Fibroblast of lung (primary cell): ENCODE data around the gene PATJ. TPM values are rescaled to one million over a fixed set of nuclear protein-coding genes. Genes with fewer than 3 reads are reported as not detected.
A peak's percentile ranks its signal among the peaks of the same experiment; 100 is the strongest.

Source experiments
- DNase-seq, 2 donors: peaks; one replicate each; pipeline versions ENCODE4 v3.0.0 to v3.0.0-alpha.2; 2010; ENCODE audit warnings: low read depth in 2 of 2
- H2AFZ ChIP-seq: 2 replicates; pipeline ENCODE4 v1.5.1; 2012; ENCODE audit warnings: low read length, control low read depth, inconsistent platforms
- H3K27ac ChIP-seq: 2 replicates; pipeline ENCODE4 v1.5.1; 2011; ENCODE audit warnings: low read length, control low read depth; ENCODE audit not compliant: insufficient read depth
- H3K27me3 ChIP-seq: 2 replicates; pipeline ENCODE4 v1.5.1; 2011; ENCODE audit warnings: mild to moderate bottlenecking, low read length; ENCODE audit not compliant: control insufficient read depth, insufficient read depth
- H3K36me3 ChIP-seq: 2 replicates; pipeline ENCODE4 v1.5.1; 2011; ENCODE audit warnings: low read length; ENCODE audit not compliant: control insufficient read depth, insufficient read depth
- H3K4me1 ChIP-seq: 2 replicates; pipeline ENCODE4 v1.5.1; 2011; ENCODE audit warnings: low read length; ENCODE audit not compliant: control insufficient read depth, insufficient read depth; ENCODE audit errors: extremely low read depth
- H3K4me2 ChIP-seq: 2 replicates; pipeline ENCODE4 v1.5.1; 2011; ENCODE audit warnings: low read length, control low read depth; ENCODE audit not compliant: insufficient read depth; ENCODE audit errors: extremely low read depth
- H3K4me3 ChIP-seq, 4 experiments: fragments of 200-600 bp in 1 of 4; sonication (generic) in 1 of 4; replicated peaks in 1 of 4; 2 replicates each; pipeline ENCODE4 v1.5.1; 2011 to 2016; ENCODE audit warnings: low read length in 4 of 4, low read depth in 3 of 4, mild to moderate bottlenecking in 3 of 4, control low read depth in 2 of 4, inconsistent platforms in 1 of 4, mixed read lengths in 1 of 4; ENCODE audit not compliant: insufficient read depth in 1 of 4; ENCODE audit errors: control extremely low read depth in 1 of 4
- H3K79me2 ChIP-seq: 2 replicates; pipeline ENCODE4 v1.5.1; 2012; ENCODE audit warnings: mild to moderate bottlenecking, low read length, inconsistent platforms; ENCODE audit not compliant: control insufficient read depth, insufficient read depth
- H3K9ac ChIP-seq: 2 replicates; pipeline ENCODE4 v1.5.1; 2011; ENCODE audit warnings: mild to moderate bottlenecking, low read length, control low read depth; ENCODE audit not compliant: insufficient read depth
- H3K9me3 ChIP-seq: 2 replicates; pipeline ENCODE4 v1.5.1; 2012; ENCODE audit warnings: low read depth, low read length; ENCODE audit not compliant: control insufficient read depth, insufficient read depth
- H4K20me1 ChIP-seq: 2 replicates; pipeline ENCODE4 v1.5.1; 2011; ENCODE audit warnings: low read length; ENCODE audit not compliant: control insufficient read depth, insufficient read depth; ENCODE audit errors: extremely low read depth
- EZH2 ChIP-seq: IDR thresholded peaks from 2 replicates; pipeline ENCODE4 v1.5.1; 2012; ENCODE audit warnings: low read length, control low read depth, mild to moderate bottlenecking; ENCODE audit errors: missing control alignments
- polyA plus RNA-seq, 2 donors: library from polyadenylated mRNA; depleted of rRNA in 1 of 2; stranded (reverse) in 1 of 2; unstranded in 1 of 2; fragments of >200 nt; gene quantifications; 2 replicates each; pipeline ENCODE4 v1.2.1, GENCODE V29; 2011 to 2012; ENCODE audit warnings: missing spikeins in 1 of 2
- total RNA-seq: library from RNA; depleted of rRNA; stranded (reverse); fragments of >200 nt; gene quantifications from 2 replicates; pipeline ENCODE4 v1.2.1, GENCODE V29; 2014
- TF ChIP-seq, protein P1 (sequence below), 2 donors: IDR thresholded peaks in 1 of 2; conservative IDR thresholded peaks in 1 of 2; 1 replicate in 1 of 2; 2 replicates in 1 of 2; pipeline ENCODE4 v1.5.1; 2011 to 2012; ENCODE audit warnings: low read length in 2 of 2, control low read depth in 1 of 2, inconsistent platforms in 1 of 2, low read depth in 1 of 2, mild to moderate bottlenecking in 1 of 2

The PATJ gene
- total and polyA plus RNA-seq, 2 donors (not counting 1 experiment from before 2014, with no cell fraction given) = 2.5 to 12.4 TPM

- H4K20me1 ChIP-seq = no peaks in the 10 kb centered on the region
- H3K4me1 ChIP-seq = no peaks in the 10 kb centered on the region
- no peak overlapping the region for H3K4me3 ChIP-seq
- peak in 1 of 2 donors; percentile 8 for DNase-seq
- H3K27ac ChIP-seq = no peak overlapping the region
- H3K27me3 ChIP-seq = no peaks in the 10 kb centered on the region
- H3K36me3 ChIP-seq = no peaks in the 10 kb centered on the region
- TF ChIP-seq EZH2 = no peak
- TF ChIP-seq, protein P1, sequence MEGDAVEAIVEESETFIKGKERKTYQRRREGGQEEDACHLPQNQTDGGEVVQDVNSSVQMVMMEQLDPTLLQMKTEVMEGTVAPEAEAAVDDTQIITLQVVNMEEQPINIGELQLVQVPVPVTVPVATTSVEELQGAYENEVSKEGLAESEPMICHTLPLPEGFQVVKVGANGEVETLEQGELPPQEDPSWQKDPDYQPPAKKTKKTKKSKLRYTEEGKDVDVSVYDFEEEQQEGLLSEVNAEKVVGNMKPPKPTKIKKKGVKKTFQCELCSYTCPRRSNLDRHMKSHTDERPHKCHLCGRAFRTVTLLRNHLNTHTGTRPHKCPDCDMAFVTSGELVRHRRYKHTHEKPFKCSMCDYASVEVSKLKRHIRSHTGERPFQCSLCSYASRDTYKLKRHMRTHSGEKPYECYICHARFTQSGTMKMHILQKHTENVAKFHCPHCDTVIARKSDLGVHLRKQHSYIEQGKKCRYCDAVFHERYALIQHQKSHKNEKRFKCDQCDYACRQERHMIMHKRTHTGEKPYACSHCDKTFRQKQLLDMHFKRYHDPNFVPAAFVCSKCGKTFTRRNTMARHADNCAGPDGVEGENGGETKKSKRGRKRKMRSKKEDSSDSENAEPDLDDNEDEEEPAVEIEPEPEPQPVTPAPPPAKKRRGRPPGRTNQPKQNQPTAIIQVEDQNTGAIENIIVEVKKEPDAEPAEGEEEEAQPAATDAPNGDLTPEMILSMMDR (conservative IDR thresholded peaks at IDR 0.05 in 1 of 2, IDR thresholded peaks at IDR 0.05 in 1 of 2; ENCODE audit: low read depth in 1 of 2, low read length in 2 of 2) = no peak
- no peak overlapping the region for H3K4me2 ChIP-seq
- H3K79me2 ChIP-seq = no peaks in the 10 kb centered on the region
- no peak overlapping the region for H2AFZ ChIP-seq
- no peak overlapping the region for H3K9ac ChIP-seq
- no peaks in the 10 kb centered on the region for H3K9me3 ChIP-seq
These were observed 213.9 kb downstream of the PATJ start for GRCh38 chr1:61956016-61956645.

- no peaks in the 10 kb centered on the region for H4K20me1 ChIP-seq
- TF ChIP-seq EZH2 = no peak
- TF ChIP-seq, protein P1 (conservative IDR thresholded peaks at IDR 0.05 in 1 of 2, IDR thresholded peaks at IDR 0.05 in 1 of 2; ENCODE audit: low read depth in 1 of 2, low read length in 2 of 2) = no peak
- no peaks in the 10 kb centered on the region for H3K27me3 ChIP-seq
- H3K27ac ChIP-seq = no peak overlapping the region
- no peak overlapping the region for H3K9ac ChIP-seq
- H3K4me1 ChIP-seq = no peaks in the 10 kb centered on the region
- H2AFZ ChIP-seq = no peak overlapping the region
- H3K9me3 ChIP-seq = no peaks in the 10 kb centered on the region
- no peak for DNase-seq
- H3K4me3 ChIP-seq = no peak overlapping the region
- H3K79me2 ChIP-seq = no peaks in the 10 kb centered on the region
- no peaks in the 10 kb centered on the region for H3K36me3 ChIP-seq
- H3K4me2 ChIP-seq = no peak overlapping the region
These were observed 214.5 kb downstream of the PATJ start for GRCh38 chr1:61956784-61957183.

- H3K79me2 ChIP-seq = no peaks in the 10 kb centered on the region
- DNase-seq = no peak
- H3K27ac ChIP-seq = no peak overlapping the region
- no peaks in the 10 kb centered on the region for H3K9me3 ChIP-seq
- H2AFZ ChIP-seq = no peak overlapping the region
- no peaks in the 10 kb centered on the region for H4K20me1 ChIP-seq
- no peaks in the 10 kb centered on the region for H3K27me3 ChIP-seq
- no peak for TF ChIP-seq EZH2
- TF ChIP-seq, protein P1 (conservative IDR thresholded peaks at IDR 0.05 in 1 of 2, IDR thresholded peaks at IDR 0.05 in 1 of 2; ENCODE audit: low read depth in 1 of 2, low read length in 2 of 2) = no peak
- no peaks in the 10 kb centered on the region for H3K4me1 ChIP-seq
- H3K4me2 ChIP-seq = no peak overlapping the region
- H3K9ac ChIP-seq = no peak overlapping the region
- H3K4me3 ChIP-seq = no peak overlapping the region
- no peaks in the 10 kb centered on the region for H3K36me3 ChIP-seq
These were observed 218.7 kb downstream of the PATJ start for GRCh38 chr1:61961009-61961408.
